Calu3 (cell line): ENCODE data around the gene MSTN. TPM values are rescaled to one million over a fixed set of nuclear protein-coding genes. Genes with fewer than 3 reads are reported as not detected.

Experiments used
- BruUV-seq: library from RNA; stranded (reverse); fragments of 400-500 nt; replicated peaks from 2 replicates; lab custom pipeline; 2021; lab: Mats Ljungman, UMichigan
- CTCF ChIA-PET: fragments of 300-600 bp; sonication (Branson Sonifier 250); formaldehyde crosslinking; loops from one replicate; lab custom pipeline; 2022; ENCODE audit warnings: antibody characterized with exemption; lab: Charles Lee
- DNase-seq: peaks from one replicate; pipeline ENCODE4 v3.0.0; 2022
- H3K27ac Mint-ChIP-seq: one replicate; pipeline ENCODE4 v1.8.0; 2022; ENCODE audit warnings: mixed read lengths; ENCODE audit not compliant: unreplicated experiment
- H3K27me3 Mint-ChIP-seq: one replicate; pipeline ENCODE4 v1.8.0; 2022; ENCODE audit warnings: mixed read lengths; ENCODE audit not compliant: unreplicated experiment
- H3K36me3 Mint-ChIP-seq: one replicate; pipeline ENCODE4 v1.8.0; 2022; ENCODE audit warnings: mild to moderate bottlenecking, moderate library complexity, mixed read lengths; ENCODE audit not compliant: insufficient read depth, unreplicated experiment
- H3K4me1 Mint-ChIP-seq: one replicate; pipeline ENCODE4 v1.8.0; 2022; ENCODE audit warnings: mild to moderate bottlenecking, low read depth, mixed read lengths; ENCODE audit not compliant: unreplicated experiment
- H3K4me3 Mint-ChIP-seq: one replicate; pipeline ENCODE4 v1.8.0; 2022; ENCODE audit warnings: mild to moderate bottlenecking, low read depth, moderate library complexity, mixed read lengths; ENCODE audit not compliant: unreplicated experiment
- H3K9me3 Mint-ChIP-seq: one replicate; pipeline ENCODE4 v1.8.0; 2022; ENCODE audit warnings: low read depth, mixed read lengths; ENCODE audit not compliant: unreplicated experiment
- intact Hi-C: fragments of 100-400 bp; cut with micrococcal nuclease; formaldehyde crosslinking; loops from one replicate; pipeline ENCODE4 v1.10.0; 2022; ENCODE audit not compliant: unreplicated experiment
- total RNA-seq: library from RNA; stranded (reverse); gene quantifications from 2 replicates; pipeline ENCODE4 v1.2.3, GENCODE V29; 2022
- TF ChIP-seq, protein P1 (sequence below): fragments of 200-600 bp; IDR thresholded peaks from one replicate; pipeline ENCODE4 v1.8.0; 2022; ENCODE audit warnings: antibody characterized with exemption; ENCODE audit not compliant: unreplicated experiment

The MSTN gene
- total RNA-seq, 1 experiment from 2014 or later: 0.24 TPM

- no peak overlapping the region for H3K4me3 Mint-ChIP-seq
- CTCF ChIA-PET: no interaction called here
- H3K4me1 Mint-ChIP-seq: no peaks in the 10 kb centered on the region
- no peaks in the 10 kb centered on the region for H3K27me3 Mint-ChIP-seq
- no peaks in the 10 kb centered on the region for H3K36me3 Mint-ChIP-seq
- DNase-seq: no peak
- no peaks in the 10 kb centered on the region for H3K9me3 Mint-ChIP-seq
- BruUV-seq: no TSS peak
- TF ChIP-seq, protein P1, sequence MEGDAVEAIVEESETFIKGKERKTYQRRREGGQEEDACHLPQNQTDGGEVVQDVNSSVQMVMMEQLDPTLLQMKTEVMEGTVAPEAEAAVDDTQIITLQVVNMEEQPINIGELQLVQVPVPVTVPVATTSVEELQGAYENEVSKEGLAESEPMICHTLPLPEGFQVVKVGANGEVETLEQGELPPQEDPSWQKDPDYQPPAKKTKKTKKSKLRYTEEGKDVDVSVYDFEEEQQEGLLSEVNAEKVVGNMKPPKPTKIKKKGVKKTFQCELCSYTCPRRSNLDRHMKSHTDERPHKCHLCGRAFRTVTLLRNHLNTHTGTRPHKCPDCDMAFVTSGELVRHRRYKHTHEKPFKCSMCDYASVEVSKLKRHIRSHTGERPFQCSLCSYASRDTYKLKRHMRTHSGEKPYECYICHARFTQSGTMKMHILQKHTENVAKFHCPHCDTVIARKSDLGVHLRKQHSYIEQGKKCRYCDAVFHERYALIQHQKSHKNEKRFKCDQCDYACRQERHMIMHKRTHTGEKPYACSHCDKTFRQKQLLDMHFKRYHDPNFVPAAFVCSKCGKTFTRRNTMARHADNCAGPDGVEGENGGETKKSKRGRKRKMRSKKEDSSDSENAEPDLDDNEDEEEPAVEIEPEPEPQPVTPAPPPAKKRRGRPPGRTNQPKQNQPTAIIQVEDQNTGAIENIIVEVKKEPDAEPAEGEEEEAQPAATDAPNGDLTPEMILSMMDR: no peak
- intact Hi-C loops: no loop called here
- H3K27ac Mint-ChIP-seq: no peak overlapping the region
These were observed 44.9 kb upstream of the MSTN start for GRCh38 chr2:190107409-190107808.

DNA sequence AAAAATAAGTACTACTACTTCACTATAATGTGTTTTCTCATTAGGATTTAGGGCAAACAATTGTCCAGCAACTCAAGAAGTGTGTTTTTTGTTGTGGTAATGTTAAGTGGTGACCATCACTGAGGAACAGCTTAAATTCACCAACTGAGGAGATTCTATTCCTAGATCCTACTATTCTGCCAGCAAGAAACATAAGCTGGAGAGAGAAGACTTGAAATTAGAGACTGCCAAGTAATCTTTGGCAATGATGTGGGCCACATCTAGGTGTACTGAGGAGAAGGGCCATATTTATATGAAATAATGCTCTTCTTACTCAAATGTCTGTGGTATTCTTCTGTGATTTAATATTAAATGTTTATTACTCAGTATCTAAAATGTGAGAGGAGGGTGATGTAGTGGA lies 44.3 kb upstream of the MSTN start:
- no peak for DNase-seq
- CTCF ChIA-PET: no interaction called here
- BruUV-seq: no TSS peak
- Mint-ChIP-seq H3K27ac (no peak overlapping the region), H3K4me3 (no peak overlapping the region), H3K36me3 (no peaks in the 10 kb centered on the region), H3K4me1 (no peaks in the 10 kb centered on the region), H3K9me3 (no peaks in the 10 kb centered on the region), H3K27me3 (no peaks in the 10 kb centered on the region)
- intact Hi-C loops: no loop called here
- TF ChIP-seq, protein P1: no peak

DNA sequence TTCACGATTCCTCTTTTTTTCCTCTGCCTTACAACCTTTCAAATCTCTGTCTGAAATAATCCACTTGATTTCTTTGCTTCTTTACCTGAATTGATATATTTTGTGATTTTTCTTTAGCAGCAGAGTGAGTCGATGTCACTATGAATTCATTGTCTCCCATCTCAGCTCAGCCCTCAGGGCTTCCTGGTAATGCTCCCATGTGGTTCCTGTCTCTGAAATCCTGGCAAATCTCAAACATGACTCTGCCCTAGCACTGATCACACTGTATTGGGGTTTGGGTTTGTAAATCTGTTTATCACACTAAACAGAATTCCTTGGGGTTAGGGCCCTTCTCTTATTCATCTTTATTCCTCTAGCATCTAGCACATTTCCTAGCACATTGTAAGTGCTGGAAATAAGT lies 43.0 kb upstream of the MSTN start:
- no TSS peak for BruUV-seq
- TF ChIP-seq, protein P1: no peak
- DNase-seq: no peak
- intact Hi-C loops: no loop called here
- Mint-ChIP-seq H3K9me3 (no peaks in the 10 kb centered on the region), H3K27ac (no peak overlapping the region), H3K27me3 (no peaks in the 10 kb centered on the region), H3K36me3 (no peaks in the 10 kb centered on the region), H3K4me3 (no peak overlapping the region), H3K4me1 (no peaks in the 10 kb centered on the region)
- CTCF ChIA-PET: interaction anchor here (0.6 kb wide), 1 partner anchor 112 kb away, joined by 4 read pairs; no protein-coding TSS in a partner anchor

GRCh38 chr2:190103144-190103543 lies 40.6 kb upstream of the MSTN start:
- H3K4me3 Mint-ChIP-seq: no peak overlapping the region
- TF ChIP-seq, protein P1: no peak
- DNase-seq: no peak
- H3K36me3 Mint-ChIP-seq: no peaks in the 10 kb centered on the region
- H3K27me3 Mint-ChIP-seq: no peaks in the 10 kb centered on the region
- no peaks in the 10 kb centered on the region for H3K4me1 Mint-ChIP-seq
- CTCF ChIA-PET: no interaction called here
- no peaks in the 10 kb centered on the region for H3K9me3 Mint-ChIP-seq
- intact Hi-C loops: no loop called here
- H3K27ac Mint-ChIP-seq: no peak overlapping the region
- no TSS peak for BruUV-seq
